Raji (cell line): ENCODE data around the gene KLF15.

Source experiments
- POLR2A ChIP-seq: IDR thresholded peaks from 2 replicates; pipeline ENCODE4 v1.6.1; 2011; ENCODE audit warnings: low read depth, low read length, control low read depth; ENCODE audit not compliant: insufficient read depth

KLF15 gene

DNA sequence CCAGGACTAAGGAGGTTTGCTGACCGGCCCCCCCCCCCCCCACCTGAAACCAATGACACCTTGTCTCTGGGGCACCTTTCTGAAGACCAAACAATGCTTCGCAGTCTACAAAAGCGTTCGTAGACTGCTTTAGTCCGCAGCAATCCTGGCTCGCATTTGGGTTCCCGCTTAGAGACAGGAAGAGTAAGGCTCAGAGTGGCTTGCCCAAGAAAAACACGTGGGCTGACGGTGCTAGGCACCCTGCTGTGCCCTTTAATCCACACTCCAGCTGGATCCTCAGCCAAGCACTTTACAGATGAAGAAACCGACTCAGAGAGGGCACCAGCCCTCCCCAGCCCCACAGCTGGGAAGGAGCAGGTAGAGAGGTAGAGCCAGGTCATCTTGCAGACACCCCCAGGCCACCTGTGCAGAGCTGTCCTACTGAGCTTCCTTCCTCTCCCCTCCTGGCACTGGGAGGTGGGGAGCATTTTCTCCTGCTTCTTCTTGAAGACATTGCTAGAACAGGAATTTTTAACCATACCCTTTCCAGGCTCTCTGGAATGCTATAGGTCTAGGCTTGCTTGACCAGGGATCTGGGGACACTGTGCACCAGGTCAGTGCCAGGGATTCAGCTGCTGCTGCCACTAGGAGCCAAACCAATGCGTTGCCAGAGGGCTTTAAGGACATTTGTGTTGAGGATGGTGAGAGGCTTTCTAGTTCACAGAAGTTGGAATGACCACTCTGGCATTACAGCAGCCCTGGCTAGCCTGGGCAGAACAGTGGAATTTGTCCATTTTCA, 1.0 kb upstream of the KLF15 start:
- no peak for TF ChIP-seq POLR2A

DNA sequence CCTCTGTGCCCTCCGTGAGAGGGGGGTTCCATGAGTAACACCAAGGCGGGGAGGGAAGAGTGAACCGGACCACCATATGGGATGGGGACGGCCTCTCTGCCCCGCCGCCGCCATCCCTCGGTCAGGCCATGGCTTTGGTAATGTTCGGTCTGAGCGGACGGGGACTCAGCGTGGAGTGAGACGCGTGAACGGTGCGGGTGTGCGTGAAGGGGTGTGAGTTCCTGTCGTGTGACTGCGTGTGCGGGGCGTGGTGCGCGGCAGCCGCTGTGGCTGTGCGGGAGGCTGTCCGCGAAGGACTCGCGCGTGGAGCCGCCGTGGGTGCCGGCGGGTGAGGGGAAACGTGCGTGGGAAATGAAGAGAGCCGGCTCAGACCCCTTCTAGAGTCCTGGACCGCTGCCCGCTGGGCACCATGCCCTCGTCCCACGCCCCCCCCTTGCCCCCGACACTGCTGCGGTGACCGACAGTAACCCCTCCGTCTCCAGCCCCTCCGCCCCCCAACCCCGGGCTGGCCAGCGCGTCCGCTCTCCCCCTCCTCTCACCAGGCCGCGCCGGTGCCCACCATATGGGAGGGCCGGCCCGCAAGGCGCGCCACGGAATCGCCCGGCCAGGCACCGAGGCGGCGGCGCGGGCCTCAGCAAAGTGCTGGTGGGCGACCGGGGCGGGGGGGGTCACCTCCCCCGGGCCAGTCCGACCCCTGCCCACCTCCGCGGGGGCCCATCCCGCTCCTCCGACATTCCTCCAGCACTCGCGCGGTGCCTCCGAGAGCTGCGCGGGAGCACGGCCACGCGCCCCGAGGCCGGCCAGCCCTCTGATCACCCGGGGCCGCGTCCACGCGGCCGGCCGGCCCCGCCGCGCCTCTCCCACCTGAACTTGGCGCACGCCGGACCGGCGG, 589 bp downstream of the KLF15 start:
- no peak for TF ChIP-seq POLR2A

DNA sequence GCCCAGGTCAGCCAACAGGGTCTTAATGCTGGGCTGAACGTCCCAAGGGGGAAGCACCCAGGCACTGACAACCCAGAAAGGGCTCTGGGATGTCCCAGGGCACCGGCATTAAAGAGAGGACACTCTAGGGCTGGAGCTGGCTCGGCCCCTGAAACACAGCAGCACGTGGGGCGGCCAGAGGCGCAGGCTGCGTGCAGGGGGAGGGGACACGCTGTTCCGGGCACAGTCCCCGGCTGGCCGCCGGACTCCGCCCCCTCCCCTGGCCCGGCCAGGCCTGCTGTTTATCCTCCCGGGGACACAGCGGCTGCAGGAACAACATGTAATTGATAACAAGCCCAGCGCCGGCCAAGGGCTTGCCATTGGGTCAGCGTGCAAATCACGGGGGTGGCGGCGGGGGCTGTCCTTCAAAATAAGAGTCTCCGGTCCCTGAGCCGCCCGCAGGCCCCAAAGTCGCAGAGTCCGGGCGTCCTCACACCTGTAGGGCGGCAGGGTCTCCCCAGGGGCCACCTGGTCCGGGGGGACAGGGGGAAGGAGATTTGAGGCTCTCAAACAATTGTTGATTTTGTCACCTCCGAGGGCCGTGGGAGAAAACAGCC, 1.3 kb downstream of the KLF15 start:
- TF ChIP-seq POLR2A: peak; percentile 26; the same call in 1 of the 2 replicates

DNA sequence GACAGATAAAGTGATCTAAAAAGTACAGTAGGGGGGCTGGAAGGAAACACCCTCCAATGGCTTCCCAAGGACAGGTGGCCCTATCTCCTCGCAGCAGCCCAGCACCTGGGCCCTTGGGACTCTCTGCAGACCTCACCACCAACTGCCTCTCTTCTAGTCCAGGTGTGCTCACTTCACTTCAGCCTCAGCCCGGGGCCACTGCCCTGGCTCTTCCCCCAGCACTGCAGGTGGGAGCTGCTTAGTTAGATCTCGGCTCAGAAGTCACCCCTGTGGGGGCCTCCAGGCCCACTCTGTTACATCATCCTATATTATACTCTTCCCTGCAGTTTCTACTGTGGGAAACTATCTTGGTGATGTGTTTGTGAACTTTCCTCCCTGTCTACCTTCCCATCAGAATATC, 2.0 kb downstream of the KLF15 start:
- peak; percentile 33; the same call in 1 of the 2 replicates for TF ChIP-seq POLR2A

DNA sequence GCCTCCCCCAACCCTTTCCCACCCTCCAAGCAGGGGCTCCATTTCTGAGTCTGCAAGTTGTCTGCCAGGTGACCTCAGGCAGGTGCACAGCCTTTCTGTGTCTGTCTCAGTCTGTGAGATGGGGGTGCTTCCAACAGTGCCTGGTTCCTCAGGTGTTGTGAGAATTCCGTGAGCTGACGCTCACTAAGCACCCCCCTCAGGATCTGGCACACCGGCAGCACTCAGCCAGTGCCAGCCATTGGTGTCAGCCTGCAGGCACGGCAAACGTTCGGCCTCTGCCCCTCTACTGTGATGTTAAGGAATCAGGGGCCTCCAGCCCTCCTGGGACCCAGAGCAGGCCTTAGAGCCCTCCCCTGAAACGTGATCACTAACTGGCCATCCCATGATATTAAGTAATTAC, 2.4 kb downstream of the KLF15 start:
- TF ChIP-seq POLR2A: 0 out of 2 replicates have a peak, but pooled peaks have one; percentile 7

DNA sequence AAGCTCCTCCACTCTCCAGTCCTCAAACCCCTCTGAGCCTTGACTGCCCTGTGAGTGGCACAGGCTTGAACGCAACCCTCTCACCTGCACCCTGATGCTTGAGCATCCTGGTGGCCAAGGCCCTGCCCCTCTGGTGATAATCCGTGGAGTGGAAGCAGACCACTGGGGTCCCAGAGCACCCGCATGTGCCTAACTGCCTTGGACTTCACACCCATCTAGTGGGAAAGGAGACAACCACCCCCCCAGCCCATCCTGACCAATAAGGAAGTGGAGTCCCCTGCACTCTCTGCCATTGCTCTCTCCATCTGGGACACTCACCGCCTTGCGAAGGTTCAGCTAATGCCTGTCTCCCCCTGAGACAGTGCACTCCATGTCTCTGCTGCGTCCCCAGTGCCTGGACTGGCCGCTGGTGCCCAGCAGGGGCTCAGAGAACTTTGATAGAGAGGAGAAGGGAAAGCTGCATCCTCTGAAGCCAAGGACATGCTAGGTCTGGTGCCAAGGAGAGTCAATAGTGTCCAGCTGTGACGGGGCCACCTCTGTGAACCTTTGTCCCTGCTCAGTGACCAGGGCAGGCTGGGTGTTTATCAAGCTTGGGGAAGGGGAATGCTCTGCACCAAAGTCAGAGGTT, 3.4 kb downstream of the KLF15 start:
- TF ChIP-seq POLR2A: 0 out of 2 replicates have a peak, but pooled peaks have one; percentile 5

DNA sequence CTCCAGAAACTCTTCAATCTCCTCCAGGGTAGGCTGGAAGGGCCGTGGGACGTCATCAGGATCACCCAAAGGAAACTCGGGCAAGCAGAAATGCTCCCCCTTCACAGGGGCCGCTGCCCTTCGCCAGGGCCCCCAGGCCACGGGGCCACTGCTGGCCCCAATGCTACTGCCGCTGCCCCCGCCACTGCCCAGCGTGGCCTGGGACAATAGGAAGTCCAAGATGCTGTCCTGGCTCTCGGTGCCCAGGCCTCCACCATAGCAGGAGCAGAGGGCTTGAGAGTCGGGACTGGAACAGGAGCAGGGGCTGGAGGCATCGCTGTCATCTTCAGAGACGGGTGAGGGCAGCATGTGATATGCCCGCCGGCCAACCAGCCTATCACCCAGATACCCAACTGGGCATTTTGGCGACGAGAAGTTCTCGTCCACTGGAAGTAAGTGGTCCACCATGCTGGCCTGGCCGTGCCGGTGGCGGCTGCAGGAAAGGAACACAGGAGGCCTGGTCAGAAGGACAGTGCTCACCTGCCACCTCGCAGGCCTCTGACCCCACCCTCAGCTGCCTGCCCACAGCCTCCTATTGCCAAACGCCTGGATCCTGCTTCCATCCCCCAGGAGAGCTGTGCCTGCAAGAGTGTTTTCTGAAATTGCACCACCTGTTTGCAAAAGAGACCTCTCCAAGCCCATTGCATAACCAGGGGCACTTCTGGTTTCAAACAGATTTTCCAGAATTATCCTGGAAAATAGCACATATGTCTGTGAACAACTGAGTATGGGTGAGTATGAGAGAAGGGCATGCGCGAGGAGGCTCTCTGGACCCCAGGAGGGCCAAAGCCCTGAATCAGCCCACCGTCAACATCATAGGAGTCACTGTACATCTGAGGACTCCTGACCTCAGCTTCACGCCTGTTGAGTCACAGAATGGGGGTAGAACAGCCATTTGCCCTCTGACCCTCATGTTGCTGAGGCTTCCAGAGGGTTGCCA, 4.4 kb downstream of the KLF15 start:
- 0 out of 2 replicates have a peak, but pooled peaks have one; percentile 1 for TF ChIP-seq POLR2A

DNA sequence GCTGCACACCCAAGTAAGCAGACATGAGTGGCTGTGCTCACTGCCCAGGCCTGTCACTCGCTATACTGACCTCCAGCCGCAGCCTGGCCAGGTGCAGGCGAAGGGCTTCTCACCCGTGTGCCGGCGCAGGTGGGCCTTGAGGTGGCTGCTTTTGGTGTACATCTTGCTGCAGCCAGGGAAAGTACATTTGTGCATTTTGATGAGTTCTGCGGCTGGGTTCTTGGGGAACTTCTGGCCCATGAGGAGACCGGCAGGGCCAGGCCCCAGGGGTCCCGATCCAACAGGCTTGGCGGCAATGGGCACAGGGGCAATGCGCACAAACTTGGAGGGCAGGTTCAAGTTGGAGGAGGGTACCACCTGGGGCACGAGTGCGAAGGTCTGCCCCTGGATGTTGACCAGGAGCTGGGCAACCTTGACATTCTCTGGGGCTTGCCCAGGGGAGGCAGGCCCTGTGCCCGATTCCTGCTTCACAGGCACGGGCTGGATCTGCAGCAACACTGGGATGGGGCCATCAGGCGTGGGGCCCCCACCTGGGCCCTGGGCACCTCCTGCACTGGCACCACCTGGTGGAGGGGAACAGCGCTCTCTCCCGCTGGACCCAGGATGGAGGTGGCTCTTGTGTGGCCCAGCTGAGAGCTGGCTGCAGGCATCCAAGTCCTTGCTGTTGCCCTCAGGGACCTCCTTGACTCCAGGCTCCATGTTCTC, 5.3 kb downstream of the KLF15 start:
- no peak for TF ChIP-seq POLR2A

DNA sequence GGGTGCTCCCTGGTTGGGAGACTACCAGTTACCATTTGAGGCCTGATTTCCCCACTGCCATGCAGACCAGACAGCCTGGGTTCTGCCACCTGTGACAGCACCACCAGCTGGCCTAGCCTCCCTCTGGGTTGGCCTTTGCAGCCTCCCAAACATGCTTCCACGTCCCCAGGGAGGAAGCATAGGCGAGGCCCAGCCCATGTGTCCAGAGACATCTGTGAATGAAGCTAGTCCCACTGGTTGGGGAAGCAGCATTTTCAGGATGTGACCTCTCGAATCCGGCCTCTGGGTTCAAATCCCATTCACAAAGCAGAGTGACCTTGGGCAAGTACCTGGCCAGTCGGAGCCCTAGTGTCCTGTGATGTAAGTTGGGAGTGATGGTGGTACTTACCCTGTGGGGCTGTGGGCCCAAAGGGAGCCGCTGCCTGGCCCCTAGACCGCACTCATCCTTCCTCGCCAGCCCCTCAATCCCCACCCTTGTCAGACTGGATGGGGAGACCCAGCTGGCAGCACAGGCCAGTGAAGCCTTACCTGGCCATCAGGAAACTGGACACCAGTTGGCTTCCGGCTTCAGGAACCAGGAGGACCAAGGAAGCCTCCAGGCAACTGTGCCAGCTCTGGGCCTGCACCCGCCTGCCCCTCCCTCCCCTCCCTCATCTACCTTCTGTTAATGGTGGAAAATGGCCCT, 6.0 kb downstream of the KLF15 start:
- no peak for TF ChIP-seq POLR2A

DNA sequence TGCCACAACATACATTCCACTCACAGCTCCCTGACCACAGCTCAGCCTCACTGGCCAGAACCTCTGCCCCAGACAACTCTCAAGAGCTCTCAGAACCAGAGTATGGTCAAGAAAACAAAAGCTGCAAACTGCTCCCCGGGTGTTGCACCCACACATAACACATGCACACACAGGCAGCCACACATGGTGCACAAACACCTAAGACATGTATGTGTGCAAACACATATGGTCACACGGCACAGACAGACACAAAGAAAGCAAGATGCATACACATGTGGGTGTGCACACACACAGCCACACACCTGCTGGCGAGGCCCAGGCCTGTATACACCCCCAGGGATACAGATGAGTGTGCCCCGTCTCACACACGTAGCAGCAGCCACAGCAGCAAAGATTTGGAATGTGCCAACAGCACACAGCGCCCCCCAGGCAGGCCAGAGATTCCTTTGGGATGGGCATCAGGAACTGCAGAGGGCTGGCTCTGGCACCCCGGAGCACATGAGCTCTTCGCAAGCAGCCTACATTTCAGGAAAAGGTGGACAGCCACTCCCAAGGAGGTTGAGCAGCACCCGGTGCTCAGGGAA, 6.6 kb downstream of the KLF15 start:
- TF ChIP-seq POLR2A: no peak

DNA sequence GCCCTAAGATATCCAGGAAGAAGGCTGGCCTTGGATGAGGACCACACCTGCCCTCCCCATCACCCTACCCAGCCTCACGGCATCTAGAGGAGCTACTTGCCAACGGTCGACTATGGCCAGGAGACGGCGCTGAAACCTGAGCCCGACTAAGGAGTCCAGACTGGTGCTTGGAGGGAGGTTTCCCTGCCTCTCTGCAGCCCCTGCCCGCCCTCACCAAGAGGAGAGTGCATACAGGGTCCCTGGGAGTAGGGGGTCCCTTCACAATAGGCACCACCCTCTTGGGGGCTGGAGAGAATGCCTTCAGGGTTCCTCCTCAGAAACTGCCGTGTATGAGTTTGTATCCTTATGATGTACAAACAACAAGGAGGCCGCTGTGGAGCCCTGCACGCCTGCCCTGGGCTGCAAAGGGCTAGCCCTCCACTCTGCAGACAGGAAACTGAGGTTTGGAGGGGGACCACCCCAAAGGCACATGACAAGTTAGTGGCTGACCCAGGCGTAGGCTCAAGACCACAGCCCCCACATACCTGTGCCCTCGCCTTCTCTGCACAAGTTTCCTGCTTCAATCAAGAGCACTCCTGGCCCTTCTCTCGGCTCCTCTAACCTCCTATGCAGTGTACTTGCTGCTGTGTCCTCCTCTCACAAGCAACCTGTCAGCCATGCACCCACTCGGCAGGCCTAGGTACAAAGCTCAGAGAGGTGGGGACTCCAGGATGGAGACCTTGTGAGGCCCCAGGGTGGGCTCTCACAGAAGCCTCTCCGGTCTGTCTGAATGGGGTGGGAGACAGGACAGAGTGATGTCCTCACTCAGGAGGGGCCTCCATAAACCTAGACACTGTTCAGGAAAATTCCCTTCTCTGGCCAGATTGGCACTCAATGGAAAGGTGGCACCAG, 7.4 kb downstream of the KLF15 start:
- TF ChIP-seq POLR2A: no peak
